Measurements from ENCODE around the gene PTH2R.

GRCh38 chr2:208541989-208542464, 135.4 kb downstream of the PTH2R start:
- TF ChIP-seq, protein P1, sequence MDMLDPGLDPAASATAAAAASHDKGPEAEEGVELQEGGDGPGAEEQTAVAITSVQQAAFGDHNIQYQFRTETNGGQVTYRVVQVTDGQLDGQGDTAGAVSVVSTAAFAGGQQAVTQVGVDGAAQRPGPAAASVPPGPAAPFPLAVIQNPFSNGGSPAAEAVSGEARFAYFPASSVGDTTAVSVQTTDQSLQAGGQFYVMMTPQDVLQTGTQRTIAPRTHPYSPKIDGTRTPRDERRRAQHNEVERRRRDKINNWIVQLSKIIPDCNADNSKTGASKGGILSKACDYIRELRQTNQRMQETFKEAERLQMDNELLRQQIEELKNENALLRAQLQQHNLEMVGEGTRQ (CRISPR knock-in tag; IDR thresholded peaks at IDR 0.05) = no peak
- TF ChIP-seq, protein P2, sequence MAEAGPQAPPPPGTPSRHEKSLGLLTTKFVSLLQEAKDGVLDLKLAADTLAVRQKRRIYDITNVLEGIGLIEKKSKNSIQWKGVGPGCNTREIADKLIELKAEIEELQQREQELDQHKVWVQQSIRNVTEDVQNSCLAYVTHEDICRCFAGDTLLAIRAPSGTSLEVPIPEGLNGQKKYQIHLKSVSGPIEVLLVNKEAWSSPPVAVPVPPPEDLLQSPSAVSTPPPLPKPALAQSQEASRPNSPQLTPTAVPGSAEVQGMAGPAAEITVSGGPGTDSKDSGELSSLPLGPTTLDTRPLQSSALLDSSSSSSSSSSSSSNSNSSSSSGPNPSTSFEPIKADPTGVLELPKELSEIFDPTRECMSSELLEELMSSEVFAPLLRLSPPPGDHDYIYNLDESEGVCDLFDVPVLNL (CRISPR knock-in tag; IDR thresholded peaks at IDR 0.05; ENCODE audit: borderline replicate concordance, low read depth) = no peak
- TF ChIP-seq, protein P3, sequence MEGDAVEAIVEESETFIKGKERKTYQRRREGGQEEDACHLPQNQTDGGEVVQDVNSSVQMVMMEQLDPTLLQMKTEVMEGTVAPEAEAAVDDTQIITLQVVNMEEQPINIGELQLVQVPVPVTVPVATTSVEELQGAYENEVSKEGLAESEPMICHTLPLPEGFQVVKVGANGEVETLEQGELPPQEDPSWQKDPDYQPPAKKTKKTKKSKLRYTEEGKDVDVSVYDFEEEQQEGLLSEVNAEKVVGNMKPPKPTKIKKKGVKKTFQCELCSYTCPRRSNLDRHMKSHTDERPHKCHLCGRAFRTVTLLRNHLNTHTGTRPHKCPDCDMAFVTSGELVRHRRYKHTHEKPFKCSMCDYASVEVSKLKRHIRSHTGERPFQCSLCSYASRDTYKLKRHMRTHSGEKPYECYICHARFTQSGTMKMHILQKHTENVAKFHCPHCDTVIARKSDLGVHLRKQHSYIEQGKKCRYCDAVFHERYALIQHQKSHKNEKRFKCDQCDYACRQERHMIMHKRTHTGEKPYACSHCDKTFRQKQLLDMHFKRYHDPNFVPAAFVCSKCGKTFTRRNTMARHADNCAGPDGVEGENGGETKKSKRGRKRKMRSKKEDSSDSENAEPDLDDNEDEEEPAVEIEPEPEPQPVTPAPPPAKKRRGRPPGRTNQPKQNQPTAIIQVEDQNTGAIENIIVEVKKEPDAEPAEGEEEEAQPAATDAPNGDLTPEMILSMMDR (IDR thresholded peaks at IDR 0.05) = no peak
- TF ChIP-seq RELA (CRISPR knock-in tag; IDR thresholded peaks at IDR 0.05; ENCODE audit: borderline replicate concordance) = no peak
- TF ChIP-seq TEAD4 (CRISPR knock-in tag; IDR thresholded peaks at IDR 0.05) = no peak
- no peak for TF ChIP-seq ZNF425 (CRISPR knock-in tag; conservative IDR thresholded peaks at IDR 0.05)
